HepG2 (cell line): ENCODE results near the gene P2RY2. TPM values are rescaled to one million over a fixed set of nuclear protein-coding genes. Genes with fewer than 3 reads are reported as not detected.
A peak's percentile ranks its signal among the peaks of the same experiment; 100 is the strongest.

Source experiments
- ARNTL ChIP-seq: sonication (generic); formaldehyde crosslinking; IDR thresholded peaks from 2 replicates; pipeline ENCODE4 v1.4.0; 2020; ENCODE audit warnings: mild to moderate bottlenecking, missing genetic modification reagents
- ATF7 ChIP-seq, 2 experiments: fragments of 450-650 bp in 1 of 2; sonication (generic) in 1 of 2; formaldehyde crosslinking in 1 of 2; IDR thresholded peaks; 2 replicates each; pipeline versions ENCODE4 v1.4.0 to v1.6.1; 2016 to 2020; ENCODE audit warnings: antibody characterized with exemption in 1 of 2, mild to moderate bottlenecking in 1 of 2, missing genetic modification reagents in 1 of 2
- ELF1 ChIP-seq: sonication (generic); formaldehyde crosslinking; IDR thresholded peaks from 2 replicates; pipeline ENCODE4 v1.4.0; 2020; ENCODE audit warnings: missing genetic modification reagents
- ELF3 ChIP-seq: IDR thresholded peaks from 2 replicates; pipeline ENCODE4 v1.6.1; 2016; ENCODE audit warnings: missing genetic modification reagents, missing compliant biosample characterization
- HNRNPL ChIP-seq: fragments of 200-400 bp; formaldehyde crosslinking; IDR thresholded peaks from 2 replicates; pipeline ENCODE4 v1.6.1; 2017; ENCODE audit warnings: mild to moderate bottlenecking, low read depth, low read length
- KDM1A ChIP-seq: IDR thresholded peaks from 2 replicates; pipeline ENCODE4 v1.6.1; 2016; ENCODE audit warnings: missing compliant biosample characterization
- MEIS2 ChIP-seq: sonication (generic); formaldehyde crosslinking; IDR thresholded peaks from 2 replicates; pipeline ENCODE4 v1.9.0; 2021; ENCODE audit warnings: mild to moderate bottlenecking, missing genetic modification reagents
- NFYC ChIP-seq: IDR thresholded peaks from 2 replicates; pipeline ENCODE4 v1.6.1; 2016; ENCODE audit warnings: missing genetic modification reagents, missing compliant biosample characterization
- SIN3B ChIP-seq: fragments of 150-350 bp; IDR thresholded peaks from 2 replicates; pipeline ENCODE4 v1.6.1; 2014; ENCODE audit warnings: low read length
- SOX13 ChIP-seq, 3 experiments: fragments of 450-650 bp in 1 of 3; sonication (generic) in 1 of 3; formaldehyde crosslinking in 1 of 3; IDR thresholded peaks in 2 of 3; conservative IDR thresholded peaks in 1 of 3; 2 replicates each; pipeline versions ENCODE4 v1.5.0 to v1.6.1; 2016 to 2020; ENCODE audit warnings: antibody characterized with exemption in 1 of 3, mild to moderate bottlenecking in 1 of 3, missing compliant biosample characterization in 1 of 3, missing genetic modification reagents in 1 of 3, moderate library complexity in 1 of 3
- ZNF792 ChIP-seq: IDR thresholded peaks from 2 replicates; pipeline ENCODE4 v1.6.1; 2016
- polyA plus RNA-seq, 8 experiments: library from polyadenylated mRNA; depleted of rRNA in 3 of 8; stranded (reverse) in 7 of 8; unstranded in 1 of 8; fragments of >200 nt; fragmentation: Illumina TruSeq in 4 of 8; extraction: Trizol in 4 of 8; gene quantifications; 2 replicates each; pipeline versions ENCODE4 v1.2.1 to v1.2.3, GENCODE V29; 2011 to 2016; ENCODE audit warnings: low read depth in 4 of 8, missing spikeins in 1 of 8, mixed read lengths in 1 of 8; ENCODE audit not compliant: insufficient read depth in 1 of 8
- total RNA-seq, 5 experiments: library from RNA; depleted of rRNA; stranded (reverse); fragments of >200 nt; fragmentation: Illumina TruSeq; extraction: Trizol; gene quantifications; 2 replicates each; pipeline ENCODE4 v1.2.3, GENCODE V29; 2016; ENCODE audit warnings: low read depth in 1 of 5
- TF ChIP-seq, protein P1 (sequence below): sonication (generic); formaldehyde crosslinking; IDR thresholded peaks from 2 replicates; pipeline ENCODE4 v1.5.0; 2020; ENCODE audit warnings: mild to moderate bottlenecking, missing genetic modification reagents, borderline replicate concordance
- TF ChIP-seq, protein P2 (sequence below), 2 experiments: sonication (generic) in 1 of 2; formaldehyde crosslinking in 1 of 2; IDR thresholded peaks; 2 replicates each; pipeline versions ENCODE4 v1.4.0 to v1.6.1; 2018 to 2020; ENCODE audit warnings: missing genetic modification reagents in 2 of 2, borderline replicate concordance in 1 of 2, low read depth in 1 of 2, mild to moderate bottlenecking in 1 of 2, missing biosample characterization in 1 of 2
- TF ChIP-seq, protein P3 (sequence below): sonication (generic); formaldehyde crosslinking; IDR thresholded peaks from 2 replicates; pipeline ENCODE4 v1.5.0; 2020; ENCODE audit warnings: mild to moderate bottlenecking, missing genetic modification reagents, borderline replicate concordance
- TF ChIP-seq, protein P4 (sequence below): sonication (generic); formaldehyde crosslinking; conservative IDR thresholded peaks from 2 replicates; pipeline ENCODE4 v1.4.0; 2020; ENCODE audit warnings: missing genetic modification reagents
- TF ChIP-seq, protein P5 (sequence below): sonication (generic); formaldehyde crosslinking; IDR thresholded peaks from 2 replicates; pipeline ENCODE4 v1.4.0; 2020; ENCODE audit warnings: mild to moderate bottlenecking, missing genetic modification reagents

P2RY2 gene
- total and polyA plus RNA-seq, 2 of the 13 experiments (the other 11 are each of a cell fraction or from before 2014, with no cell fraction given), result 0.95 to 3.1 TPM

DNA sequence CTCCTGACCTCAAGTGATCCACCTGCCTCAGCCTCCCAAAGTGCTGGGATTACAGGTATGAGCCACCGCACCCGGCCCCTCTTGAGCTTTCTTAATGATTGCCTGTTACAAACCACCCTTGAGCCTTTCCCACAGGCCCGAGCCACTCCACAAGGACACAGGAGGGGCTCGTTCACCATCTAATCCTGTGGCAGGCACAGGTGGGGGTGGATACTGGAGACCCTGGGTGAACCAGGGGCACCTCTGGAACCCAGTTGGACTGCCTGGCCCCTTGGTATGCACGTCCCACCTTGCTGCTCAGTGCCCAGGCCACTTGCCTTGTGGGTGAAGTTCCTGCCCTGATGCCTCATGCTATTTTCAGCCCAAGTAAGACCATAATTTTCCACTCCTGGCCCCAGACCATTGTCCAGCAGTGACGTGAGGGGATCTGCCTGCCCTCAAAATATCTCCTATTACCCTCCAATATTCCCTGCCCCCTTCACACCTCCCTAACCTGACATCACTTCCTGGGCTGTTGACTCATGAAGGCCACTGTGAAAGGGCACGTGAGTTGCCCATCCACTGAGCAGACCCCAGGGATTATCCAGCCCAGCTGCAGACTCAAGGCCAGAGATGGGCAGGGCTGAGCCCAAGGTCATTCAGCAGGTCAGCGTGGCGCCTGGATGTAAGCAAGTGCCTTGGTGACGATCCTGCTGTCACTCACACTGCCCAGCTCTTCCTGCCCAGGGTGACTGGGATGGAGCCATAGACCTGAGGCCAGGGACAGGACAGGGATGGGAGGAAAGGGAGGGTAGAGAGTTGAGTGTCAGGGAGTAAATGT, 19.6 kb downstream of the P2RY2 start (continued):
- TF ChIP-seq, protein P1, sequence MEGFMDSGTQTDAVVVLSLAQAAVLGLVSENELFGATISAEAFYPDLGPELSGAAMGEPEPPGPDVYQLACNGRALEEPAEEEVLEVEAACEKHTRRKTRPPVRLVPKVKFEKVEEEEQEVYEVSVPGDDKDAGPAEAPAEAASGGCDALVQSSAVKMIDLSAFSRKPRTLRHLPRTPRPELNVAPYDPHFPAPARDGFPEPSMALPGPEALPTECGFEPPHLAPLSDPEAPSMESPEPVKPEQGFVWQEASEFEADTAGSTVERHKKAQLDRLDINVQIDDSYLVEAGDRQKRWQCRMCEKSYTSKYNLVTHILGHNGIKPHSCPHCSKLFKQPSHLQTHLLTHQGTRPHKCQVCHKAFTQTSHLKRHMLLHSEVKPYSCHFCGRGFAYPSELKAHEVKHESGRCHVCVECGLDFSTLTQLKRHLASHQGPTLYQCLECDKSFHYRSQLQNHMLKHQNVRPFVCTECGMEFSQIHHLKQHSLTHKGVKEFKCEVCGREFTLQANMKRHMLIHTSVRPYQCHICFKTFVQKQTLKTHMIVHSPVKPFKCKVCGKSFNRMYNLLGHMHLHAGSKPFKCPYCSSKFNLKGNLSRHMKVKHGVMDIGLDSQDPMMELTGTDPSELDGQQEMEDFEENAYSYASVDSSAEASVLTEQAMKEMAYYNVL (CRISPR knock-in tag), result peak; percentile 76; the same call in 1 of the 2 replicates
- TF ChIP-seq SIN3B, result no peak
- TF ChIP-seq ATF7 (IDR thresholded peaks at IDR 0.05), result peak; percentile 24; the same call in 1 of the 2 replicates
- peak; percentile 92 for TF ChIP-seq ATF7 (CRISPR knock-in tag; IDR thresholded peaks at IDR 0.05)
- no peak for TF ChIP-seq HNRNPL
- TF ChIP-seq, protein P2, sequence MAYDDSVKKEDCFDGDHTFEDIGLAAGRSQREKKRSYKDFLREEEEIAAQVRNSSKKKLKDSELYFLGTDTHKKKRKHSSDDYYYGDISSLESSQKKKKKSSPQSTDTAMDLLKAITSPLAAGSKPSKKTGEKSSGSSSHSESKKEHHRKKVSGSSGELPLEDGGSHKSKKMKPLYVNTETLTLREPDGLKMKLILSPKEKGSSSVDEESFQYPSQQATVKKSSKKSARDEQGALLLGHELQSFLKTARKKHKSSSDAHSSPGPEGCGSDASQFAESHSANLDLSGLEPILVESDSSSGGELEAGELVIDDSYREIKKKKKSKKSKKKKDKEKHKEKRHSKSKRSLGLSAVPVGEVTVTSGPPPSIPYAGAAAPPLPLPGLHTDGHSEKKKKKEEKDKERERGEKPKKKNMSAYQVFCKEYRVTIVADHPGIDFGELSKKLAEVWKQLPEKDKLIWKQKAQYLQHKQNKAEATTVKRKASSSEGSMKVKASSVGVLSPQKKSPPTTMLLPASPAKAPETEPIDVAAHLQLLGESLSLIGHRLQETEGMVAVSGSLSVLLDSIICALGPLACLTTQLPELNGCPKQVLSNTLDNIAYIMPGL (CRISPR knock-in tag; IDR thresholded peaks at IDR 0.05; ENCODE audit: borderline replicate concordance in 1 of 2, low read depth in 1 of 2), result no peak
- TF ChIP-seq ARNTL (CRISPR knock-in tag), result peak; percentile 92
- TF ChIP-seq KDM1A (CRISPR knock-in tag), result 0 out of 2 replicates have a peak, but pooled peaks have one; percentile 12
- no peak for TF ChIP-seq SOX13 (IDR thresholded peaks at IDR 0.05)
- TF ChIP-seq SOX13 (CRISPR knock-in tag; conservative IDR thresholded peaks at IDR 0.05 in 1 of 2, IDR thresholded peaks at IDR 0.05 in 1 of 2), result peak in 1 of 2 experiments; percentile 85; a peak in 2 of 4 replicates
- TF ChIP-seq ZNF792, result peak; percentile 64; the same call in 1 of the 2 replicates
- TF ChIP-seq NFYC (CRISPR knock-in tag), result peak; percentile 34; the same call in 1 of the 2 replicates
- TF ChIP-seq, protein P3, sequence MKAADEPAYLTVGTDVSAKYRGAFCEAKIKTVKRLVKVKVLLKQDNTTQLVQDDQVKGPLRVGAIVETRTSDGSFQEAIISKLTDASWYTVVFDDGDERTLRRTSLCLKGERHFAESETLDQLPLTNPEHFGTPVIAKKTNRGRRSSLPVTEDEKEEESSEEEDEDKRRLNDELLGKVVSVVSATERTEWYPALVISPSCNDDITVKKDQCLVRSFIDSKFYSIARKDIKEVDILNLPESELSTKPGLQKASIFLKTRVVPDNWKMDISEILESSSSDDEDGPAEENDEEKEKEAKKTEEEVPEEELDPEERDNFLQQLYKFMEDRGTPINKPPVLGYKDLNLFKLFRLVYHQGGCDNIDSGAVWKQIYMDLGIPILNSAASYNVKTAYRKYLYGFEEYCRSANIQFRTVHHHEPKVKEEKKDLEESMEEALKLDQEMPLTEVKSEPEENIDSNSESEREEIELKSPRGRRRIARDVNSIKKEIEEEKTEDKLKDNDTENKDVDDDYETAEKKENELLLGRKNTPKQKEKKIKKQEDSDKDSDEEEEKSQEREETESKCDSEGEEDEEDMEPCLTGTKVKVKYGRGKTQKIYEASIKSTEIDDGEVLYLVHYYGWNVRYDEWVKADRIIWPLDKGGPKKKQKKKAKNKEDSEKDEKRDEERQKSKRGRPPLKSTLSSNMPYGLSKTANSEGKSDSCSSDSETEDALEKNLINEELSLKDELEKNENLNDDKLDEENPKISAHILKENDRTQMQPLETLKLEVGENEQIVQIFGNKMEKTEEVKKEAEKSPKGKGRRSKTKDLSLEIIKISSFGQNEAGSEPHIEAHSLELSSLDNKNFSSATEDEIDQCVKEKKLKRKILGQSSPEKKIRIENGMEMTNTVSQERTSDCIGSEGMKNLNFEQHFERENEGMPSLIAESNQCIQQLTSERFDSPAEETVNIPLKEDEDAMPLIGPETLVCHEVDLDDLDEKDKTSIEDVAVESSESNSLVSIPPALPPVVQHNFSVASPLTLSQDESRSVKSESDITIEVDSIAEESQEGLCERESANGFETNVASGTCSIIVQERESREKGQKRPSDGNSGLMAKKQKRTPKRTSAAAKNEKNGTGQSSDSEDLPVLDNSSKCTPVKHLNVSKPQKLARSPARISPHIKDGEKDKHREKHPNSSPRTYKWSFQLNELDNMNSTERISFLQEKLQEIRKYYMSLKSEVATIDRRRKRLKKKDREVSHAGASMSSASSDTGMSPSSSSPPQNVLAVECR, result peak; percentile 57; the same call in 1 of the 2 replicates
- TF ChIP-seq, protein P4, sequence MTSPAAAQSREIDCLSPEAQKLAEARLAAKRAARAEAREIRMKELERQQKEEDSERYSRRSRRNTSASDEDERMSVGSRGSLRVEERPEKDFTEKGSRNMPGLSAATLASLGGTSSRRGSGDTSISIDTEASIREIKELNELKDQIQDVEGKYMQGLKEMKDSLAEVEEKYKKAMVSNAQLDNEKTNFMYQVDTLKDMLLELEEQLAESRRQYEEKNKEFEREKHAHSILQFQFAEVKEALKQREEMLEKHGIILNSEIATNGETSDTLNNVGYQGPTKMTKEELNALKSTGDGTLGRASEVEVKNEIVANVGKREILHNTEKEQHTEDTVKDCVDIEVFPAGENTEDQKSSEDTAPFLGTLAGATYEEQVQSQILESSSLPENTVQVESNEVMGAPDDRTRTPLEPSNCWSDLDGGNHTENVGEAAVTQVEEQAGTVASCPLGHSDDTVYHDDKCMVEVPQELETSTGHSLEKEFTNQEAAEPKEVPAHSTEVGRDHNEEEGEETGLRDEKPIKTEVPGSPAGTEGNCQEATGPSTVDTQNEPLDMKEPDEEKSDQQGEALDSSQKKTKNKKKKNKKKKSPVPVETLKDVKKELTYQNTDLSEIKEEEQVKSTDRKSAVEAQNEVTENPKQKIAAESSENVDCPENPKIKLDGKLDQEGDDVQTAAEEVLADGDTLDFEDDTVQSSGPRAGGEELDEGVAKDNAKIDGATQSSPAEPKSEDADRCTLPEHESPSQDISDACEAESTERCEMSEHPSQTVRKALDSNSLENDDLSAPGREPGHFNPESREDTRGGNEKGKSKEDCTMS, result no peak
- TF ChIP-seq, protein P5, sequence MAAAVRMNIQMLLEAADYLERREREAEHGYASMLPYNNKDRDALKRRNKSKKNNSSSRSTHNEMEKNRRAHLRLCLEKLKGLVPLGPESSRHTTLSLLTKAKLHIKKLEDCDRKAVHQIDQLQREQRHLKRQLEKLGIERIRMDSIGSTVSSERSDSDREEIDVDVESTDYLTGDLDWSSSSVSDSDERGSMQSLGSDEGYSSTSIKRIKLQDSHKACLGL (CRISPR knock-in tag), result peak; percentile 60; the same call in 1 of the 2 replicates
- peak; percentile 74 for TF ChIP-seq ELF3
- TF ChIP-seq MEIS2, result peak; percentile 69; the same call in 1 of the 2 replicates
- TF ChIP-seq ELF1 (CRISPR knock-in tag), result peak; percentile 57; the same call in 1 of the 2 replicates
